Activated CD4-positive, alpha-beta memory T cell treated with anti-CD3 and anti-CD28 coated beads, Interleukin-2, amount 10 ng/mL, durations not matched to agents 7 days and 5 days (primary cell): ENCODE measurements around the gene MYLK. TPM values are rescaled to one million over a fixed set of nuclear protein-coding genes. Genes with fewer than 3 reads are reported as not detected.
"Not testable (repeated sequence)": the region's sequence is repeated elsewhere in the genome, so short reads cannot be mapped to it uniquely, and the experiment has no call there.

ENCODE experiments used
- CTCF ChIA-PET: fragments of 350-600 bp; sonication (Branson Sonifier 250); formaldehyde crosslinking; loops from one replicate; lab custom pipeline; 2021; ENCODE audit warnings: antibody characterized with exemption, inconsistent platforms; lab: Charles Lee
- POLR2A ChIA-PET: fragments of 350-600 bp; sonication (Branson Sonifier 250); formaldehyde crosslinking; loops from one replicate; lab custom pipeline; 2021; ENCODE audit warnings: antibody characterized with exemption; lab: Charles Lee
- DNase-seq: peaks from one replicate; pipeline ENCODE4 v3.0.0-alpha.2; 2020
- H3K27ac Mint-ChIP-seq: one replicate; pipeline ENCODE4 v1.8.0; 2021; ENCODE audit warnings: mild to moderate bottlenecking, mixed read lengths
- H3K27me3 Mint-ChIP-seq: one replicate; pipeline ENCODE4 v1.8.0; 2021; ENCODE audit warnings: mixed read lengths
- H3K36me3 Mint-ChIP-seq: one replicate; pipeline ENCODE4 v1.8.0; 2021; ENCODE audit warnings: low read depth, mixed read lengths
- H3K4me1 Mint-ChIP-seq: one replicate; pipeline ENCODE4 v1.8.0; 2021; ENCODE audit warnings: mixed read lengths
- H3K4me3 Mint-ChIP-seq: one replicate; pipeline ENCODE4 v1.8.0; 2021; ENCODE audit warnings: mild to moderate bottlenecking, mixed read lengths
- H3K9me3 Mint-ChIP-seq: one replicate; pipeline ENCODE4 v1.8.0; 2021; ENCODE audit warnings: mixed read lengths
- total RNA-seq, 2 experiments: library from RNA; stranded (reverse); gene quantifications; one replicate each; pipeline ENCODE4 v1.2.3, GENCODE V29; 2021

The MYLK gene
- total RNA-seq, 2 experiments from 2014 or later: 0.50 to 0.68 TPM

- DNase-seq: no peak
- no peak overlapping the region for H3K27ac Mint-ChIP-seq
- ChIA-PET POLR2A (no interaction called here), CTCF (no interaction called here)
- H3K9me3 Mint-ChIP-seq: no peaks in the 10 kb centered on the region
- H3K27me3 Mint-ChIP-seq: no peaks in the 10 kb centered on the region
- peaks cover 10% of the 10 kb centered on the region for H3K4me1 Mint-ChIP-seq
- no peak overlapping the region for H3K4me3 Mint-ChIP-seq
- no peaks in the 10 kb centered on the region for H3K36me3 Mint-ChIP-seq
These were observed 281.8 kb downstream of the MYLK start for GRCh38 chr3:123602325-123602724.

DNA sequence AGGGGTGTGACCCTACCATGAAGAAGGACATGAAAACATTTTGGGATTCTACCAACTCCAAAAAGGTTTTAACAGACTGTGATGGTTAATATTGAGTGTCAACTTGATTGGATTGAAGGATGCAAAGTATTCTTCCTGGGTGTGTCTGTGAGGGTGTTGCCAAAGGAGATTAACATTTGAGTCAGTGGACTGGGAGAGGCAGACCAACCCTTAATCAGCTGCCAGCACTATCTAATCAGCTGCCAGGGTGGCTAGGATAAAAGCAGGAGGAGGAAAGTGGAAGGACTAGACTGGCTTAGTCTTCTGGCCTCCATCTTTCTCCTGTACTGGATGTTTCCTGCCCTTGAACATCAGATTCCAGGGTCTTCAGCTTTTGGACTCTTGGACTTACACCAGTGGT lies 283.3 kb downstream of the MYLK start:
- H3K36me3 Mint-ChIP-seq, DNase-seq, POLR2A ChIA-PET, H3K4me3 Mint-ChIP-seq, H3K27ac Mint-ChIP-seq, H3K4me1 Mint-ChIP-seq, H3K9me3 Mint-ChIP-seq, H3K27me3 Mint-ChIP-seq: not testable (repeated sequence)
- CTCF ChIA-PET: interaction anchor here (0.9 kb wide), 1 partner anchor 41 kb away, joined by 4 read pairs; no protein-coding TSS in a partner anchor

- ChIA-PET CTCF (no interaction called here), POLR2A (no interaction called here)
- Mint-ChIP-seq H3K27me3 (no peaks in the 10 kb centered on the region), H3K4me3 (no peak overlapping the region), H3K27ac (no peak overlapping the region), H3K4me1 (no peaks in the 10 kb centered on the region), H3K9me3 (no peaks in the 10 kb centered on the region), H3K36me3 (peaks cover 7% of the 10 kb centered on the region)
- no peak for DNase-seq
These were observed 286.6 kb downstream of the MYLK start for GRCh38 chr3:123597561-123597960.

DNA sequence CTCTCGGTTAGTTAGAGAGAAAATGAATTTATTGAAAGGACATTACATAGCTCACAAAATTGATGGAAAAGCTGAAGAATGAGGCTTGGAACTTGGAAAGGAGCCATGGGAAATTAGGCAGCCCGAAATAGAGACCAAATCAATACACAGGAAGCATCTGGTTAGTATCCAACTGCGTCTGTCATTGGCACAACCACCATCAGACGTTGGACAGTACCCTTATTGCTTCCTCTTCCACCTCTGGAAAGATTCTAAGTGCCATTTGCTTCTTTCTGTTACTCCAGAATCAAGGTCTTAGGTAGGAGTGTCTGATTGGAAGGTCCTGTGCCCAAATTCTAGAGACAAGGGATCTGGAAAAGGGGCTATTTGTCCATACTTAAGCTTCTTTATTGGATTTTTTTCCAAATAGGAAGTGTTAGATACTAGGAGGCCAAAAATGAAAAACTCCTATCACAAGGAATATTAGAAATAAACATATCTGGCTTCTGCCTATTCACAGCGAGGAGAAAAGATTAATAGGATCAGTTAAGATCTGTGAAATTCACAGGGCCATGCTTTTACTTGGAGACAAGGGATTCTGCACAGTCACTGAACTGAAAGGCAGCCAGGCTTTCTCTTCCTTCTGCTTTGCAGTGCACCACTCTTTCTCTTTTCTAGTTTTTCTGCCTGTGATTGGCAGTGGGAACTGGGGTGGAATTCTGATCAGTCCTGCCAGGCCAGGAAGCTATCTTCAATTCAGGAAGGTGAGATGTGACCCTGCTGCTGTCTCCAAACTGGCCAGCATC lies 288.5 kb downstream of the MYLK start:
- DNase-seq: no peak
- Mint-ChIP-seq H3K27ac (no peak overlapping the region), H3K9me3 (peaks cover 14% of the 10 kb centered on the region), H3K4me3 (no peak overlapping the region), H3K27me3 (no peaks in the 10 kb centered on the region), H3K4me1 (no peaks in the 10 kb centered on the region), H3K36me3 (peaks cover 19% of the 10 kb centered on the region)
- ChIA-PET POLR2A (interaction anchor here (1.7 kb wide), 2 partner anchors 10 to 11 kb away, joined by 4 to 5 read pairs; partner anchors contain the start of gene HACD2), CTCF (no interaction called here)

DNA sequence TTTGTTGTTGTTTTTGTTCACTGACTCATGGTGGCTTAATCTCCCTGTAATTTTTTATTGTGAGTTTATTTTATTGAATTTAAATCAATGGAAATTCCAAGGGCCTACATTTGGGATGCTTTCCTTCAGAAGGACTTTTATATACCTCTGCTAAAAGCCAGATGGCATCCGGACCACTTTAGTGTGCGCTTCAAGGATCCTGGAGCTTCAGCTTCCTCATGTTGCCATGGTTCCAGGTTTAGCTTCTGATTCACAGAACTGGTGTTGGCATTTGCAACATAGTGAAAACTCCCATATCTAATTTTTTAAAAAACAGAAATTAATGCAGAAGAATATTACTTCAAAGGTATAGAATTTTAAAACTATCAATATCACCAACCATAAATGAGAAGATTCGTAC lies 290.8 kb downstream of the MYLK start:
- DNase-seq: no peak

GRCh38 chr3:123590685-123591450 lies 293.3 kb downstream of the MYLK start:
- H3K36me3 Mint-ChIP-seq: peaks cover 47% of the 10 kb centered on the region

More for the DNA sequence above, 290.8 kb downstream of the MYLK start:
- Mint-ChIP-seq H3K4me1 (no peaks in the 10 kb centered on the region), H3K27ac (no peak overlapping the region), H3K27me3 (no peaks in the 10 kb centered on the region), H3K4me3 (no peak overlapping the region), H3K9me3 (peaks cover 28% of the 10 kb centered on the region), H3K36me3 (peaks cover 40% of the 10 kb centered on the region)
- ChIA-PET CTCF (no interaction called here), POLR2A (no interaction called here)

GRCh38 chr3:123587401-123587800 lies 296.7 kb downstream of the MYLK start:
- H3K36me3 Mint-ChIP-seq: peaks cover 38% of the 10 kb centered on the region
- POLR2A ChIA-PET: no interaction called here
- peaks cover 21% of the 10 kb centered on the region for H3K4me1 Mint-ChIP-seq
- H3K27me3 Mint-ChIP-seq: no peaks in the 10 kb centered on the region
- no peak overlapping the region for H3K4me3 Mint-ChIP-seq
- CTCF ChIA-PET: interaction anchor here (0.8 to 1.2 kb wide), 2 partner anchors 27 to 55 kb away, joined by 3 read pairs; no protein-coding TSS in a partner anchor
- H3K27ac Mint-ChIP-seq: no peak overlapping the region
- peaks cover 32% of the 10 kb centered on the region for H3K9me3 Mint-ChIP-seq
- DNase-seq: no peak

More at GRCh38 chr3:123590685-123591450, 293.3 kb downstream of the MYLK start:
- peaks cover 32% of the 10 kb centered on the region for H3K9me3 Mint-ChIP-seq
- no peak overlapping the region for H3K27ac Mint-ChIP-seq
- H3K27me3 Mint-ChIP-seq: no peaks in the 10 kb centered on the region
- peaks cover 4% of the 10 kb centered on the region for H3K4me1 Mint-ChIP-seq
- CTCF ChIA-PET: no interaction called here
- no peak for DNase-seq
- POLR2A ChIA-PET: no interaction called here
- no peak overlapping the region for H3K4me3 Mint-ChIP-seq

GRCh38 chr3:123586968-123587367 lies 297.2 kb downstream of the MYLK start:
- H3K27me3 Mint-ChIP-seq: no peaks in the 10 kb centered on the region
- CTCF ChIA-PET: interaction anchor here (0.8 to 1.2 kb wide), 2 partner anchors 26 to 55 kb away, joined by 3 read pairs; no protein-coding TSS in a partner anchor
- no peak for DNase-seq
- POLR2A ChIA-PET: no interaction called here
- peaks cover 40% of the 10 kb centered on the region for H3K36me3 Mint-ChIP-seq
- H3K27ac Mint-ChIP-seq: no peak overlapping the region
- peaks cover 30% of the 10 kb centered on the region for H3K9me3 Mint-ChIP-seq
- H3K4me3 Mint-ChIP-seq: no peak overlapping the region
- H3K4me1 Mint-ChIP-seq: peaks cover 25% of the 10 kb centered on the region

DNA sequence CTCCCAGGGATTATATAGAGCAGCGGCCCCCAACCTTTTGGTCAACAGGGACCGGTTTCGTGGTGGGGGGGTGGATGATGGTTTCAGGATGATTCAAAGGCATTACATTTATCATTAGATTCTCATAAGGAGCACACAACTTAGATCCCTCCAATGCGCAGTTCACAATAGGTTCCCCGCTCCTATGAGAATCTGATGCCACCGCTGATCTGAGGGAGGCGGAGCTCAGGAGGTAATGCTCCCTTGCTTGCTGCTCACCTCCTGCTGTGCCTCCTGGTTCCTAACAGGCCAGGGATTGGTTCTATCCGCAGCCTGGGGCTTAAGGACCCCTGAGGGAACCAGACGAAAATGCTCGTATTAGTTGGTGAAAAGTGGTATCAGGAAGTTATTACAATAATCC lies 298.0 kb downstream of the MYLK start:
- H3K4me3 Mint-ChIP-seq: no peak overlapping the region
- no peak overlapping the region for H3K27ac Mint-ChIP-seq

GRCh38 chr3:123584988-123585937 lies 298.9 kb downstream of the MYLK start, which contains the start of gene HACD2:
Gene HACD2 (minus strand): TSS chr3:123585053. CDS start chr3:123585027, 26 bp downstream.
- Mint-ChIP-seq H3K4me1 (peaks cover 27% of the 10 kb centered on the region), H3K36me3 (peaks cover 38% of the 10 kb centered on the region), H3K9me3 (peaks cover 15% of the 10 kb centered on the region), H3K27me3 (no peaks in the 10 kb centered on the region), H3K4me3 (no peak within 1 kb of the TSS), H3K27ac (peak within 1 kb of the TSS; percentile 65)
- DNase-seq: peak; percentile 95
- CTCF ChIA-PET: interaction anchor here (0.6 to 2.5 kb wide), 2 partner anchors 24 to 979 kb away, joined by 4 to 16 read pairs; no protein-coding TSS in a partner anchor
- POLR2A ChIA-PET: interaction anchor here (0.8 to 3.2 kb wide), 5 partner anchors 9 to 375 kb away, joined by 3 to 11 read pairs (median 5); no protein-coding TSS in a partner anchor

More for the DNA sequence above, 298.0 kb downstream of the MYLK start:
- CTCF ChIA-PET: interaction anchor here (1.2 kb wide), 1 partner anchor 25 kb away, joined by 3 read pairs; no protein-coding TSS in a partner anchor
- Mint-ChIP-seq H3K4me1 (peaks cover 27% of the 10 kb centered on the region), H3K9me3 (peaks cover 23% of the 10 kb centered on the region), H3K27me3 (no peaks in the 10 kb centered on the region), H3K36me3 (peaks cover 42% of the 10 kb centered on the region)
- POLR2A ChIA-PET: interaction anchor here (3.2 kb wide), 1 partner anchor 10 kb away, joined by 11 read pairs; no protein-coding TSS in a partner anchor
- peak; percentile 36 for DNase-seq

- peaks cover 7% of the 10 kb centered on the region for H3K9me3 Mint-ChIP-seq
- CTCF ChIA-PET: interaction anchor here (0.6 to 2.5 kb wide), 4 partner anchors 23 to 980 kb away, joined by 3 to 16 read pairs (median 4); no protein-coding TSS in a partner anchor
- peaks cover 27% of the 10 kb centered on the region for H3K4me1 Mint-ChIP-seq
- DNase-seq: no peak
- H3K27ac Mint-ChIP-seq: peak overlapping the region; percentile 65
- POLR2A ChIA-PET: interaction anchor here (0.8 to 3.2 kb wide), 6 partner anchors 8 to 376 kb away, joined by 3 to 11 read pairs (median 4); no protein-coding TSS in a partner anchor
- H3K27me3 Mint-ChIP-seq: no peaks in the 10 kb centered on the region
- no peak overlapping the region for H3K4me3 Mint-ChIP-seq
- H3K36me3 Mint-ChIP-seq: peaks cover 38% of the 10 kb centered on the region
These were observed 299.7 kb downstream of the MYLK start for GRCh38 chr3:123584284-123584987.
